ENCODE data around the gene ARL15.

ARL15 gene

GRCh38 chr5:53937467-53937866 lies 372.9 kb downstream of the ARL15 start:
- Histone ChIP-seq H3K4me3 (ENCODE audit: low read depth in 1 of 2, low read length in 1 of 2) (no peak overlapping the region), H3K27ac (no peak overlapping the region), H3K9me3 (no peaks in the 10 kb centered on the region), H3K27me3 (no peaks in the 10 kb centered on the region), H3K4me1 (ENCODE audit: control insufficient read depth in 1 of 2, insufficient read depth in 1 of 2, low read depth in 1 of 2, low read length in 1 of 2) (no peaks in the 10 kb centered on the region), H3K36me3 (no peaks in the 10 kb centered on the region)
- TF ChIP-seq, protein P1, sequence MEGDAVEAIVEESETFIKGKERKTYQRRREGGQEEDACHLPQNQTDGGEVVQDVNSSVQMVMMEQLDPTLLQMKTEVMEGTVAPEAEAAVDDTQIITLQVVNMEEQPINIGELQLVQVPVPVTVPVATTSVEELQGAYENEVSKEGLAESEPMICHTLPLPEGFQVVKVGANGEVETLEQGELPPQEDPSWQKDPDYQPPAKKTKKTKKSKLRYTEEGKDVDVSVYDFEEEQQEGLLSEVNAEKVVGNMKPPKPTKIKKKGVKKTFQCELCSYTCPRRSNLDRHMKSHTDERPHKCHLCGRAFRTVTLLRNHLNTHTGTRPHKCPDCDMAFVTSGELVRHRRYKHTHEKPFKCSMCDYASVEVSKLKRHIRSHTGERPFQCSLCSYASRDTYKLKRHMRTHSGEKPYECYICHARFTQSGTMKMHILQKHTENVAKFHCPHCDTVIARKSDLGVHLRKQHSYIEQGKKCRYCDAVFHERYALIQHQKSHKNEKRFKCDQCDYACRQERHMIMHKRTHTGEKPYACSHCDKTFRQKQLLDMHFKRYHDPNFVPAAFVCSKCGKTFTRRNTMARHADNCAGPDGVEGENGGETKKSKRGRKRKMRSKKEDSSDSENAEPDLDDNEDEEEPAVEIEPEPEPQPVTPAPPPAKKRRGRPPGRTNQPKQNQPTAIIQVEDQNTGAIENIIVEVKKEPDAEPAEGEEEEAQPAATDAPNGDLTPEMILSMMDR (IDR thresholded peaks at IDR 0.05), result no peak

DNA sequence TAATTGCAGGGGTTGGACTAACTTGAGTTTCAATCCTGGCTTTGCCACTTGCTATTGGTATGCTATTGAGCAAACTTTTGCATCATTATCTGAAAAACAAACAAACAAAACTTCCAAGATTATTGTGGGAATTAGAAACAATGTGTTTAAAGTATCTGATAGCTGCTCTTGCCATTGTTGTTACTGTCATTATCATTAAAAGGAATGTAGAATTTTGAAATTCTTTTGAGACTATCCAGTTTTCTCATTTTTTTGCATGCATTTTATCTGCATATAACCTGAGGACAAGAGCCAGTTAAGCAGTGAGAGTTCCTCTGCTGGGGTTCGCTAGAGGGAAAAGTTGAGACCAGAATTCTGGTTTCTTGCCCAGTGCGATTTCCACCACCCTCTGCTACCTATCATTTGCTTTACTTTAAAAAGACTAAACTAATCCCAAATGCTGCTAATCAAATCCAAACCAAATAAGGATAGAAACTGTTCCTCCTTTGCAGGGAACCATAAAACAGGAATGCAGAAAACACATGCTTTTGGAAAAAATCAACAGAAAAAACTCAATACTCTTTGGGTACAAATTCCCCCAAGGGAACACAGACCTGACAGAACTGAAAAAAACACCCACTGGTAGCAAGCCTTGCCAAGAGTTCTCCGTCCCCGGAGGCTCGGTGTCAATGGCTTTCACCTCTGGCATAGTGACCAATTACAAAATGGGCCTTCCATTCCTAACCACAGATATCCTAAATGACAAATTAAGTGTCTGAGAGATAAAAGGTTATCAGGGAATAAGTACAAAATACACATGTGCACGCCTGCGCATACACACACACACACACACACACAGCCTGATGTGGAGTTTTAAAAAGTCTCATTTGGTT lies 373.7 kb downstream of the ARL15 start:
- H3K36me3 ChIP-seq, result no peaks in the 10 kb centered on the region
- H3K4me3 ChIP-seq (ENCODE audit: low read depth in 1 of 2, low read length in 1 of 2), result no peak overlapping the region
- TF ChIP-seq, protein P1 (IDR thresholded peaks at IDR 0.05), result no peak
- no peaks in the 10 kb centered on the region for H3K27me3 ChIP-seq
- no peaks in the 10 kb centered on the region for H3K4me1 ChIP-seq (ENCODE audit: control insufficient read depth in 1 of 2, insufficient read depth in 1 of 2, low read depth in 1 of 2, low read length in 1 of 2)
- no peaks in the 10 kb centered on the region for H3K9me3 ChIP-seq
- no peak overlapping the region for H3K27ac ChIP-seq

DNA sequence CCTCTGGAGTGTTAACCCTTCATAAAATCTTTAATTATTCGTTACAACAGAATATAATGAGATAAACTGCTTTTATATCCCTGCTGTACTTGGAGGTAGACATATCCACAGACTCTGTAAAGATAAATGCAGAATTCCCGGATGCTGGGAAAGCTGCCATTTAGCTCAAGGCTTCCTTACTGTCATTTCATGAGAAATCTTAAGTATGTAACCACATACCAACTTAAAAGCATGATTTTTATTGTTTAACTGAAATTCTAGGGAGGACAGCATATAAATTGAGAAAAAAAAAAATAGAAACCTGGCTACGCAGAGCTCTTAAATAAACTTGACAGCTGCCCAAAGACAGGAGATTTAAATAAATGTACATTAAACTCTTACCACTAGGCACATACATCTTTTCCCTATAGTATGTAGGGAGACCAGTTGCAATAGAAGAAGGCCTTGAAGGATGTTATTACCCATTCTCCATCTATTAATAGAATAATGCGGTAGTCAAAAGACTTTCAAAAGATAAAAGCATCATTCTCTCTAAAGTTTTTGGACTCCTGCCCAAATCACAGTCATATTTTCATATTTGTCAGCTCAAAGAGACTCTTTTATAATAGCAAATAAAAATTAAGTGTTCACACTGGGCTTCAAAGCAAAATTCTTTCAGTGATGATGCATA lies 376.1 kb downstream of the ARL15 start:
- TF ChIP-seq, protein P1 (IDR thresholded peaks at IDR 0.05), result no peak
- Histone ChIP-seq H3K4me1 (ENCODE audit: control insufficient read depth in 1 of 2, insufficient read depth in 1 of 2, low read depth in 1 of 2, low read length in 1 of 2) (no peaks in the 10 kb centered on the region), H3K27ac (no peak overlapping the region), H3K27me3 (no peaks in the 10 kb centered on the region), H3K9me3 (no peaks in the 10 kb centered on the region), H3K36me3 (no peaks in the 10 kb centered on the region), H3K4me3 (ENCODE audit: low read depth in 1 of 2, low read length in 1 of 2) (no peak overlapping the region)

- Histone ChIP-seq H3K36me3 (no peaks in the 10 kb centered on the region), H3K27ac (no peak overlapping the region), H3K27me3 (no peaks in the 10 kb centered on the region), H3K9me3 (no peaks in the 10 kb centered on the region), H3K4me1 (ENCODE audit: control insufficient read depth in 1 of 2, insufficient read depth in 1 of 2, low read depth in 1 of 2, low read length in 1 of 2) (no peaks in the 10 kb centered on the region), H3K4me3 (ENCODE audit: low read depth in 1 of 2, low read length in 1 of 2) (no peak overlapping the region)
- TF ChIP-seq, protein P1 (IDR thresholded peaks at IDR 0.05), result no peak
These were observed 378.0 kb downstream of the ARL15 start for GRCh38 chr5:53932351-53932750.

DNA sequence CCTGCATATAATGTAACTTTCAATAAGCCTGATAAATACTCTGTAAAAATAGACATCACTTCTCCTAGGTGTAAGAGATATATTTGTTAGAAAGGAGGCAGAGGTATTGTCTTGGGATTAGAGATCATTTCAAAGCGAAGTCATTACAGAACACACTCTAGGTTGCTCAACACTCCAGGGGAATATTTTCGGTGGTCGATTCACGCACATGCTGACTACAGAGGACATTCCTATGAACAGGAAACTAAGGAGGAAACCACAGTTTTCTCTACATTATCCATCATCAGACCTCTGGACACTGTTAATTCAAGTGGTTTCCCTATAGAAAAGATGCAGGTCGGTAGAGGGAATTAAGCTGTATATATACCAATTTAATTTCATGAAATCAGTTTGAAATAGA lies 379.9 kb downstream of the ARL15 start:
- no peak overlapping the region for H3K27ac ChIP-seq
- H3K4me3 ChIP-seq (ENCODE audit: low read depth in 1 of 2, low read length in 1 of 2), result no peak overlapping the region
- no peaks in the 10 kb centered on the region for H3K4me1 ChIP-seq (ENCODE audit: control insufficient read depth in 1 of 2, insufficient read depth in 1 of 2, low read depth in 1 of 2, low read length in 1 of 2)
- H3K9me3 ChIP-seq, result no peaks in the 10 kb centered on the region
- H3K27me3 ChIP-seq, result no peaks in the 10 kb centered on the region
- TF ChIP-seq, protein P1 (IDR thresholded peaks at IDR 0.05), result no peak
- no peaks in the 10 kb centered on the region for H3K36me3 ChIP-seq

Measured in neutrophil (primary cell).